Measurements from ENCODE around the gene FAM151B. TPM values are rescaled to one million over a fixed set of nuclear protein-coding genes. Genes with fewer than 3 reads are reported as not detected.

FAM151B gene
- total and polyA plus RNA-seq, 9 of the 15 experiments (the other 6 are each of a cell fraction or from before 2014, with no cell fraction given) = 0.10 to 0.46 (median 0.22) TPM; not detected in 2

GRCh38 chr5:80474929-80475328 is 13.0 kb upstream of the FAM151B start (continued):
- no peak for TF ChIP-seq PBX2 (CRISPR knock-in tag; IDR thresholded peaks at IDR 0.05; ENCODE audit: low read depth)
- TF ChIP-seq PBX2 (tag; conservative IDR thresholded peaks at IDR 0.05; ENCODE audit: low read depth) = no peak
- TF ChIP-seq TCF7 (IDR thresholded peaks at IDR 0.05; ENCODE audit: borderline replicate concordance) = no peak
- TF ChIP-seq E2F8 (IDR thresholded peaks at IDR 0.05; ENCODE audit: low read depth, partially characterized antibody) = no peak
- TF ChIP-seq ESRRA (IDR thresholded peaks at IDR 0.05; ENCODE audit: borderline replicate concordance, low read depth) = no peak
- TF ChIP-seq BACH1 (tag; IDR thresholded peaks at IDR 0.05) = no peak
- no peak for TF ChIP-seq ZNF263 (CRISPR knock-in tag; IDR thresholded peaks at IDR 0.05; ENCODE audit: borderline replicate concordance)
- TF ChIP-seq DPF2 (IDR thresholded peaks at IDR 0.05) = no peak
- TF ChIP-seq, protein P1, sequence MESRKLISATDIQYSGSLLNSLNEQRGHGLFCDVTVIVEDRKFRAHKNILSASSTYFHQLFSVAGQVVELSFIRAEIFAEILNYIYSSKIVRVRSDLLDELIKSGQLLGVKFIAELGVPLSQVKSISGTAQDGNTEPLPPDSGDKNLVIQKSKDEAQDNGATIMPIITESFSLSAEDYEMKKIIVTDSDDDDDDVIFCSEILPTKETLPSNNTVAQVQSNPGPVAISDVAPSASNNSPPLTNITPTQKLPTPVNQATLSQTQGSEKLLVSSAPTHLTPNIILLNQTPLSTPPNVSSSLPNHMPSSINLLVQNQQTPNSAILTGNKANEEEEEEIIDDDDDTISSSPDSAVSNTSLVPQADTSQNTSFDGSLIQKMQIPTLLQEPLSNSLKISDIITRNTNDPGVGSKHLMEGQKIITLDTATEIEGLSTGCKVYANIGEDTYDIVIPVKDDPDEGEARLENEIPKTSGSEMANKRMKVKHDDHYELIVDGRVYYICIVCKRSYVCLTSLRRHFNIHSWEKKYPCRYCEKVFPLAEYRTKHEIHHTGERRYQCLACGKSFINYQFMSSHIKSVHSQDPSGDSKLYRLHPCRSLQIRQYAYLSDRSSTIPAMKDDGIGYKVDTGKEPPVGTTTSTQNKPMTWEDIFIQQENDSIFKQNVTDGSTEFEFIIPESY (CRISPR knock-in tag; IDR thresholded peaks at IDR 0.05) = no peak
